ENCODE results near the gene RADIL. TPM values are rescaled to one million over a fixed set of nuclear protein-coding genes. Genes with fewer than 3 reads are reported as not detected.

RADIL gene
- total and polyA plus RNA-seq, 9 of the 15 experiments (the other 6 are each of a cell fraction or from before 2014, with no cell fraction given), result 0.06 to 8.1 (median 1.9) TPM; not detected in 1

GRCh38 chr7:4790516-4790991, 93.0 kb downstream of the RADIL start (continued):
- TF ChIP-seq ZNF407 (IDR thresholded peaks at IDR 0.05; ENCODE audit: low read depth) (no peak), RNF219 (CRISPR knock-in tag; IDR thresholded peaks at IDR 0.05) (no peak)
